HepG2 (cell line): ENCODE data around the gene NDUFS1. TPM values are rescaled to one million over a fixed set of nuclear protein-coding genes. Genes with fewer than 3 reads are reported as not detected.
A peak's percentile ranks its signal among the peaks of the same experiment; 100 is the strongest.

Source experiments
- DZIP1 ChIP-seq: sonication (generic); formaldehyde crosslinking; IDR thresholded peaks from 2 replicates; pipeline ENCODE4 v1.5.0; 2020; ENCODE audit warnings: mild to moderate bottlenecking, missing genetic modification reagents
- FUBP1 ChIP-seq: sonication (generic); formaldehyde crosslinking; IDR thresholded peaks from 2 replicates; pipeline ENCODE4 v1.5.1; 2020; ENCODE audit warnings: missing genetic modification reagents, mild to moderate bottlenecking, borderline replicate concordance
- IKZF5 ChIP-seq: IDR thresholded peaks from 2 replicates; pipeline ENCODE4 v1.6.1; 2018; ENCODE audit warnings: missing genetic modification reagents, mild to moderate bottlenecking, missing compliant biosample characterization
- NCOA2 ChIP-seq: sonication (generic); formaldehyde crosslinking; IDR thresholded peaks from 2 replicates; pipeline ENCODE4 v1.8.0; 2022; ENCODE audit warnings: inconsistent platforms
- NRL ChIP-seq: sonication (generic); formaldehyde crosslinking; IDR thresholded peaks from 2 replicates; pipeline ENCODE4 v1.5.0; 2020; ENCODE audit warnings: missing genetic modification reagents, mild to moderate bottlenecking, moderate library complexity, borderline replicate concordance
- ZBTB40 ChIP-seq, 2 experiments: fragments of 450-650 bp in 1 of 2; sonication (generic) in 1 of 2; formaldehyde crosslinking in 1 of 2; IDR thresholded peaks; 2 replicates each; pipeline versions ENCODE4 v1.6.1 to v1.8.0; 2016 to 2022; ENCODE audit warnings: antibody characterized with exemption in 1 of 2, mild to moderate bottlenecking in 1 of 2, missing genetic modification reagents in 1 of 2
- ZNF441 ChIP-seq: sonication (generic); formaldehyde crosslinking; IDR thresholded peaks from 2 replicates; pipeline ENCODE4 v1.7.0; 2021; ENCODE audit warnings: missing genetic modification reagents, borderline replicate concordance
- ZNF691 ChIP-seq: sonication (generic); formaldehyde crosslinking; IDR thresholded peaks from 2 replicates; pipeline ENCODE4 v1.4.0; 2020; ENCODE audit warnings: missing genetic modification reagents, low read depth, mild to moderate bottlenecking, borderline replicate concordance
- ZNF724P ChIP-seq: sonication (generic); formaldehyde crosslinking; IDR thresholded peaks from 2 replicates; pipeline ENCODE4 v1.8.0; 2022; ENCODE audit warnings: missing genetic modification reagents, borderline replicate concordance
- ZNF879 ChIP-seq: sonication (generic); formaldehyde crosslinking; IDR thresholded peaks from 2 replicates; pipeline ENCODE4 v1.8.1; 2023; ENCODE audit warnings: missing genetic modification reagents
- polyA plus RNA-seq, 8 experiments: library from polyadenylated mRNA; depleted of rRNA in 3 of 8; stranded (reverse) in 7 of 8; unstranded in 1 of 8; fragments of >200 nt; fragmentation: Illumina TruSeq in 4 of 8; extraction: Trizol in 4 of 8; gene quantifications; 2 replicates each; pipeline versions ENCODE4 v1.2.1 to v1.2.3, GENCODE V29; 2011 to 2016; ENCODE audit warnings: low read depth in 4 of 8, missing spikeins in 1 of 8, mixed read lengths in 1 of 8; ENCODE audit not compliant: insufficient read depth in 1 of 8
- total RNA-seq, 5 experiments: library from RNA; depleted of rRNA; stranded (reverse); fragments of >200 nt; fragmentation: Illumina TruSeq; extraction: Trizol; gene quantifications; 2 replicates each; pipeline ENCODE4 v1.2.3, GENCODE V29; 2016; ENCODE audit warnings: low read depth in 1 of 5

The NDUFS1 gene
- total and polyA plus RNA-seq, 2 of the 13 experiments (the other 11 are each of a cell fraction or from before 2014, with no cell fraction given): 139 to 242 TPM

GRCh38 chr2:206158563-206159345 is 490 bp downstream of the NDUFS1 start (continued):
- TF ChIP-seq DZIP1 (CRISPR knock-in tag) (peak; percentile 63; the same call in 1 of the 2 replicates), ZNF691 (CRISPR knock-in tag) (peak; percentile 35; the same call in 1 of the 2 replicates), ZBTB40 (IDR thresholded peaks at IDR 0.05) (no peak), ZBTB40 (CRISPR knock-in tag; IDR thresholded peaks at IDR 0.05) (peak; percentile 45; the same call in 1 of the 2 replicates), ZNF441 (0 out of 2 replicates have a peak, but pooled peaks have one; percentile 69), ZNF879 (CRISPR knock-in tag) (0 out of 2 replicates have a peak, but pooled peaks have one; percentile 67), FUBP1 (CRISPR knock-in tag) (no peak), NRL (peak; percentile 76; the same call in 1 of the 2 replicates), IKZF5 (no peak), NCOA2 (no peak), ZNF724P (no peak)
